Measurements from ENCODE around the gene NUP210.

Gene NUP210

GRCh38 chr3:13277860-13278531, 142.1 kb downstream of the NUP210 start:
- DNase-seq, result peak in 19 of 56 donors; percentile 21 to 66 (median 51)

DNA sequence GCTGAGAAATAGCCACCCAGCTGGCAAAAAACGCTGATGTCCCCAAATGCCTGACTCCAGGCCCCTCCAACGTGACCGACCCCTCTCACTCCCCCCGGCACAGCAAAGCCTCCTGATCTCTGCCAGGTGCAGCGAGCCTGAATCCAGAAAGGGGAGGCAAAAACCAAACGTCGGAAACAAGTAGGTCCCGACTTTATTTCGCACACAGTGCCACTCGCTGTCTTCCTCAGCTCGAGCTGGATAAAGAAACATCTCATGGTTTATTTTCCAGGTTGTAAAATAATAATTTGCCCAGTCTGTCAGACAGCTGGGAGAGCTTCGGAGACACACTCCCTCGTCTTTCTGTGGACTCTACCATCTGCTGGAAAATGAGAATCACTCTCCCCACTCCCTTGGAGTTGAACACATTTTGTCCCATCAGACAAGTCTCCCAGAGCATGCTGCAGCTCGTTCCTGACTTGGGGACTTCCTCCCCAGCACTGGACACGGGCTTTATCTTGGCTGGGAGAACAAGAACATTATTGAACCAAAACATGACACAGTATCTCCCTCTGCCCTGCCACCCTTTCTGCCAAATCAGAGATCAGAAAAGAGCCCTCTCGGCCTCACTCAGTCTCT, 142.8 kb downstream of the NUP210 start:
- DNase-seq, result peak in 7 of 56 donors; percentile 17 to 59 (median 26)

GRCh38 chr3:13276438-13277195, 143.5 kb downstream of the NUP210 start:
- DNase-seq, result peak in 9 of 56 donors; percentile 17 to 41 (median 35)

GRCh38 chr3:13275376-13276005, 144.6 kb downstream of the NUP210 start:
- no peak for DNase-seq

GRCh38 chr3:13274551-13275332, 145.4 kb downstream of the NUP210 start:
- DNase-seq, result peak in 3 of 56 donors; percentile 13 to 22 (median 13)

- DNase-seq, result no peak
Measured at GRCh38 chr3:13274125-13274524, 146.0 kb downstream of the NUP210 start.

DNA sequence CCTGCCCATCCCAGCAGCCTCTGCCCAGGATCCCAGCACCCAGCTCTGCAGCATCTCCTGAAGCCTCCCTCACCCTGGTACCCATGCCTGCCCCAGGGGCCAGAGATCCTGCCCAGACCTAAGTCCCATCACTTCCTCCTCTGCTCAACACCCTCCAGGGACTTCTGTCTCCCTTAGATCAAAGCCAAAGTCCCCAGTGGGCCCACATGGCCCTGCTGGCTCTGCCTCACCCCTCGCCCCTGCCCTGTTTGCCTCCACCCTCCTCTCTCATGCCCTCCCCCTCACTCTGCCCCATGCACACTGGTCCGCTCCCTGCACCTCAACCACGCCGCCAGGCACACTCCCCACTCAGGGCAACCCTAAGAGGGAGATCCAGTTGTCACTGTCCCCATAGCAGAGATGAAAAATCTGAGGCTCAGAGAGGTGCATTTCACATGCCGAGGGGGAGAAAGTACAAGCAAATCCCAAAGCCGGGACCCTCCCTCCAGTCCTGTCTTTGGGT, 146.5 kb downstream of the NUP210 start:
- no peak for DNase-seq

DNA sequence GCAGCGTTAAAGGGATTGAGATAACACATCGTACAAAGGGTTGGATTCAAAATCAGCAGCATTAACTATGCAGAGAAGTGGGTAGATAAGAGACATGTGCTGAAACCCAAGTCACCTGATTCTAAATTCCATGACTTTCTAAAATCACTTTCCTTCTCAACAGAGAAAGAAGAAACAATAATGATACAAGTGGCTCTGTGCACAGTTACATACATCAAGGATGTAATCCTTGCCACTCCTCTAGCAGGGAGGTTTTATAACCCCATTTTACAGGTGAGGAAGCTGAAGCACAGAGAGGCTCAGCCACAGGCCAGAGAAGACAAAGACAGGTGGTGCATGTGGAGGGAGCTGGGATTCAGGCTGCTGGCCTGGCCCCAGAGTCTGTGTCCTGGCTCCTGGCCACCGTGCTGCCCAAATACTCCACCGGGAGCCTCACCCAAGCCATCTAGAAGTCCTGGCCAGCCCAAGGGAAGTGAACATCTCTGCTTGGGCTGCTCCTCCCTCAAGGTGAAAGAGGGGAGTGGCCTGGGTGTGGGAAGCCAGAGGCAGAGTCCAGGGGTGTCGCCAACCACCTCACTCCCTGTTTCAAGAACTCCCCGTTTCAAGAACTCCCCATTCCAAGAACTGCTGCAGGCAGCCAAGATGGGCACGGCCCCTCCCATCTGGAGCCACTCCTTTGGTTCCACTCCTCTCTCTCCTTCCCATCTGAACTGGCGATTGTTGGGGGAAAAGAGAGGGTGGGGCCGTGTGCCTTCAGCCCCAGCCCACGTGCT, 147.1 kb downstream of the NUP210 start:
- no peak for DNase-seq

DNA sequence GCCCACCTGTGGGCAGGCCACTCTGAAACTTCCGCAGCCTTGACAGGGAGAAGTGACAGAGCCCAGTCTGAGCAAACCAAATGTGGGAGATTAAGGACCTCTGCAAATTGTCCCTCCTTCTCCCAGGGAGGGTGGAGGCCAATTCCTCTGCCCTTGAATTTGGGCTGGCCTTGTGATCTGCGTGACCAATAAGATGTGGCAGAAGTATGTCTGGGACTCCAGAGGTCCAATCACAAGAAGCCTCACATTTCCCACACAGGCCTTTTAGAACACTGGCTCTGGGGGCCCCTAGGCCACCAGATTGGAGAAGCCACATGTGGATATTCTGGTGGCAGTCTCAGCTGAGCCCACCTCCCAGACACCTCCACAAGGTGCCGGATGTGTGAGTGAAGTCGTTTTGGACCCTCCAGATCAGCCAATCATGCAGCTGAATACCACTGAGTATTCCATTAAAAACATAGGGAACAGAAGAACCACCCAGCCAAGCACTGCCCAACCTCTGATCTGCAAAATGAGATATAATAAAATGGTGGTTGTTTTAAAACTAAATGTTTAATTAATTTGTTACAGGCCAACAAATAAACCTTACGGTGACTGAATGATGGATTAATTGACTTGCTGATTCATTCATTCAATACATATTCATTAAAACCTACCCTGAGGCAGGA, 150.3 kb downstream of the NUP210 start:
- no peak for DNase-seq

GRCh38 chr3:13268961-13269441, 151.1 kb downstream of the NUP210 start:
- peak in 1 of 56 donors; percentile 19 for DNase-seq

GRCh38 chr3:13268120-13268519, 152.0 kb downstream of the NUP210 start:
- no peak for DNase-seq

DNA sequence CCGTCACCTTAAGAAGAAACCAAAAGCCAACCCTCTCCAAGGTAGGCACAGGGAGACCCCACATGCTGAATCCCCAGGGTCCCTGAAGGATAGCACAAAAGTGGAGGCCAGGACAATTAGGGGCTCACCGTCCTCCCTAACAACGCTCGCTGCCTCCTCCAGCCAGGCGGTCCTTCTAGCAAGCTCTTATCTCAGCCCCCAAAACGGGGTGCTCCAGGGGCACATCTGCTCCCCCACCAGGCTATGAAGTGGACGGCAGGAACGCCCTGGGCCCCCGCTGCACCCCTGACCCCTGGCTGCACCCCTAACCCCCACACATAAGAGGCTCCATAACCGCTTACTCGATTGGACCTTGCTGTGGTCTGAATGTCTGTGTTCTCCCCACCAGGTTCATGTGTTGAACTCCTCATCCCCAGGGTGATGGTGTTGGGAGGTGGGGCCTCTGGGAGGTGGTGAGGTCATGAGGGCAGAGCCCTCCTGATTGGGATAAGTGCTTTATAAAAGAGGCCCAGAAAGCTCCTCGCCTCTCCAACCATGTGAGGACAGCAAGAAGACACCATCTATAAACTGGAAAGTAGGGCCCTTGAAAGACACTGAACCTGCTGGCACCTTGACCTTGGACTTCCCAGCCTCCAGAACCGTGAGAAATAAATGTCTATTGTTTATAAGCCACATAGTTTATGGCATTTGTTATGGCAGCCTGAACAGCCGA, 153.3 kb downstream of the NUP210 start:
- no peak for DNase-seq

All from nucleus accumbens (tissue), 56 donors.